GM19397 (cell line): ENCODE data around the gene TRMT1L.

Experiments
- ATAC-seq: cut with Tn5 transposase; IDR thresholded peaks from one replicate; pipeline ENCODE4 v1.9.1; 2021; ENCODE audit warnings: mild to moderate bottlenecking, moderate library complexity; ENCODE audit not compliant: unreplicated experiment

Gene TRMT1L

GRCh38 chr1:185129708-185130107 lies 27.0 kb downstream of the TRMT1L start:
- no peak for ATAC-seq

GRCh38 chr1:185112356-185112755 lies 44.4 kb downstream of the TRMT1L start:
- ATAC-seq: no peak

- ATAC-seq: no peak
Observed at GRCh38 chr1:185111873-185112272, 44.9 kb downstream of the TRMT1L start.

- no peak for ATAC-seq
Observed at GRCh38 chr1:185110145-185110544, 46.6 kb downstream of the TRMT1L start.

GRCh38 chr1:185108321-185108720 lies 48.4 kb downstream of the TRMT1L start:
- no peak for ATAC-seq

GRCh38 chr1:185105121-185105520 lies 51.6 kb downstream of the TRMT1L start:
- ATAC-seq: no peak

GRCh38 chr1:185104083-185104482 lies 52.7 kb downstream of the TRMT1L start:
- no peak for ATAC-seq

- no peak for ATAC-seq
Observed at GRCh38 chr1:185096531-185096930, 60.2 kb downstream of the TRMT1L start.

GRCh38 chr1:185094761-185095160 lies 62.0 kb downstream of the TRMT1L start:
- ATAC-seq: no peak

GRCh38 chr1:185091480-185091879 lies 65.3 kb downstream of the TRMT1L start:
- no peak for ATAC-seq

- no peak for ATAC-seq
Observed at GRCh38 chr1:185087746-185088145, 69.0 kb downstream of the TRMT1L start.

- ATAC-seq: no peak
Observed at GRCh38 chr1:185087101-185087500, 69.7 kb downstream of the TRMT1L start.

GRCh38 chr1:185083818-185084217 lies 72.9 kb downstream of the TRMT1L start:
- no peak for ATAC-seq

- ATAC-seq: no peak
Observed at GRCh38 chr1:185080422-185080821, 76.3 kb downstream of the TRMT1L start.

- no peak for ATAC-seq
Observed at GRCh38 chr1:185077374-185077773, 79.4 kb downstream of the TRMT1L start.

GRCh38 chr1:185075476-185075875 lies 81.3 kb downstream of the TRMT1L start:
- no peak for ATAC-seq

- ATAC-seq: no peak
Observed at GRCh38 chr1:185074307-185074706, 82.4 kb downstream of the TRMT1L start.

GRCh38 chr1:185073725-185074124 lies 83.0 kb downstream of the TRMT1L start:
- no peak for ATAC-seq

- ATAC-seq: no peak
Observed at GRCh38 chr1:185070051-185070450, 86.7 kb downstream of the TRMT1L start.

GRCh38 chr1:185069202-185069772 lies 87.5 kb downstream of the TRMT1L start:
- ATAC-seq: no peak

GRCh38 chr1:185068341-185068740 lies 88.4 kb downstream of the TRMT1L start:
- ATAC-seq: no peak
